ENCODE measurements around the gene UBE2D4. TPM values are rescaled to one million over a fixed set of nuclear protein-coding genes. Genes with fewer than 3 reads are reported as not detected.
"Not testable (repeated sequence)": the region's sequence is repeated elsewhere in the genome, so short reads cannot be mapped to it uniquely, and the experiment has no call there.

UBE2D4 gene
- total RNA-seq, 1 donor from 2014 or later, result 21.3 TPM

DNA sequence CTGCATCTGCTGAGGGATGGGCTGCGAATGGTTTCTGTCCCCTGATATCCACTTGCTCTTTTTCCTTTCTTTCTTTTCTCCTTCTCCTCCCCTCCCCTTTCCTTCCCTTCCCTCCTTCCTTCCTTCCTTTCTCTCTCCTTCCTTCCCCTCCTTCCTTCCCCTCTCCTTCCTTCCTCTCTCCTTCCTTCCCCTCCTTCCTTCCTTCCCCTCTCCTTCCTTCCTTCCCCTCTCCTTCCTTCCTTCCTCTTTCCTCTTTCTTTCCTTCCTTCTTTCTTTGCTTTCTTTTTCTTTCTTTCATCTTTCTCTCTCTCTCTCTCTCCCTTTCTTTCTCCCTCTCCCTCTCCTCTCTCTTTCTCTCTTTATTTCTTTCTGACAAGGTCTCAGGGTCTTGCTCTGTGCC lies 51.3 kb downstream of the UBE2D4 start:
- no peak overlapping the region for H3K27ac ChIP-seq
- H3K9me3 ChIP-seq, result no peaks in the 10 kb centered on the region
- H3K4me1 ChIP-seq, result no peaks in the 10 kb centered on the region
- no peak for TF ChIP-seq CTCF (IDR thresholded peaks at IDR 0.05)
- DNase-seq (no peak), ATAC-seq (no peak)
- intact Hi-C loops (cut with DNase I), result no loop called here
- H3K4me3 ChIP-seq, result no peak overlapping the region
- no peaks in the 10 kb centered on the region for H3K27me3 ChIP-seq (ENCODE audit: low read depth)
- H3K36me3 ChIP-seq, result no peaks in the 10 kb centered on the region

GRCh38 chr7:43978102-43978501 lies 51.9 kb downstream of the UBE2D4 start:
- intact Hi-C loops (cut with DNase I); H3K27ac ChIP-seq; H3K4me1 ChIP-seq: not testable (repeated sequence)

DNA sequence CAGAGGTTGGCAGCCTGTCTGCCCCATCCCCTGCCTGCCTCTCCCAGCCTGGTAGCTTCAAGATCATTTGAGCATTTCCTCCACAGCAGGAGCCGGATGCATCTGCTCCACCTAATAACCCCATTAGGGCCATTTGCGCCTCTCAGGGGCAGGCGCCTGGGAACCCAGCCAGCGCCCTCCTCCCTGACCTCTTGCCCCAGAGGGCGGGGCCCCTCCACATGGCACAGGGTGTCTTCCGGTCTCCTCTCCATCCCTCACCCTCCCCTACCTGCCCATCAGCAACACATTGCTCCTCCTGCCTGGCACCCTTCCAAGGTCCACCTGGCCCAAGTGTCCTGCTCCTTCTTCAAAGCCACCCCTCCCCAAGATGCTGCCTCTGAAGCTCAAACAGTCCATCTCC lies 56.6 kb downstream of the UBE2D4 start:
- peak; percentile 6 to 9 for ATAC-seq

More at GRCh38 chr7:43978102-43978501, 51.9 kb downstream of the UBE2D4 start:
- H3K9me3 ChIP-seq; H3K4me3 ChIP-seq; H3K36me3 ChIP-seq; H3K27me3 ChIP-seq (ENCODE audit: low read depth); ATAC-seq; DNase-seq: not testable (repeated sequence)

GRCh38 chr7:43983736-43984135 lies 57.5 kb downstream of the UBE2D4 start:
- H3K9me3 ChIP-seq; H3K27ac ChIP-seq; H3K27me3 ChIP-seq (ENCODE audit: low read depth); DNase-seq; H3K4me3 ChIP-seq; ATAC-seq; H3K4me1 ChIP-seq; intact Hi-C loops (cut with DNase I); H3K36me3 ChIP-seq: not testable (repeated sequence)

More for the DNA sequence above, 56.6 kb downstream of the UBE2D4 start:
- H3K4me1 ChIP-seq; H3K4me3 ChIP-seq; intact Hi-C loops (cut with DNase I); H3K36me3 ChIP-seq; H3K9me3 ChIP-seq; H3K27me3 ChIP-seq (ENCODE audit: low read depth); H3K27ac ChIP-seq; DNase-seq: not testable (repeated sequence)

GRCh38 chr7:43985904-43986864 lies 59.9 kb downstream of the UBE2D4 start:
- TF ChIP-seq CTCF (IDR thresholded peaks at IDR 0.05), result peak; percentile 67
- H3K9me3 ChIP-seq; H3K27me3 ChIP-seq (ENCODE audit: low read depth); H3K4me1 ChIP-seq; H3K27ac ChIP-seq; intact Hi-C loops (cut with DNase I); H3K36me3 ChIP-seq: not testable (repeated sequence)
- H3K4me3 ChIP-seq, result peak overlapping the region; percentile 8
- peak; percentile 81 for DNase-seq
- peak; percentile 85 to 88 for ATAC-seq

- H3K4me1 ChIP-seq; ATAC-seq; DNase-seq; intact Hi-C loops (cut with DNase I); H3K4me3 ChIP-seq; H3K27ac ChIP-seq; H3K36me3 ChIP-seq; H3K9me3 ChIP-seq; H3K27me3 ChIP-seq (ENCODE audit: low read depth): not testable (repeated sequence)
Observed at GRCh38 chr7:43987476-43987875, 61.2 kb downstream of the UBE2D4 start.

GRCh38 chr7:43990011-43990585 lies 63.9 kb downstream of the UBE2D4 start:
- H3K27me3 ChIP-seq (ENCODE audit: low read depth); DNase-seq; H3K9me3 ChIP-seq; ATAC-seq; H3K4me1 ChIP-seq; H3K4me3 ChIP-seq; H3K27ac ChIP-seq; H3K36me3 ChIP-seq; intact Hi-C loops (cut with DNase I): not testable (repeated sequence)

GRCh38 chr7:43990829-43991228 lies 64.6 kb downstream of the UBE2D4 start:
- DNase-seq; H3K4me3 ChIP-seq; H3K27me3 ChIP-seq (ENCODE audit: low read depth); ATAC-seq; H3K9me3 ChIP-seq; H3K27ac ChIP-seq; intact Hi-C loops (cut with DNase I); H3K36me3 ChIP-seq; H3K4me1 ChIP-seq: not testable (repeated sequence)

GRCh38 chr7:43992896-43993295 lies 66.7 kb downstream of the UBE2D4 start:
- H3K9me3 ChIP-seq; DNase-seq; ATAC-seq; H3K27ac ChIP-seq; H3K36me3 ChIP-seq; H3K4me1 ChIP-seq; intact Hi-C loops (cut with DNase I); H3K4me3 ChIP-seq; H3K27me3 ChIP-seq (ENCODE audit: low read depth): not testable (repeated sequence)

GRCh38 chr7:43994681-43995080 lies 68.4 kb downstream of the UBE2D4 start:
- H3K4me3 ChIP-seq; H3K9me3 ChIP-seq; H3K27me3 ChIP-seq (ENCODE audit: low read depth); intact Hi-C loops (cut with DNase I); DNase-seq; H3K36me3 ChIP-seq; H3K4me1 ChIP-seq; H3K27ac ChIP-seq: not testable (repeated sequence)
- peak in 1 of 2 donors; percentile 59 for ATAC-seq

- H3K36me3 ChIP-seq; DNase-seq; H3K4me3 ChIP-seq; ATAC-seq; H3K4me1 ChIP-seq; H3K9me3 ChIP-seq; H3K27ac ChIP-seq; intact Hi-C loops (cut with DNase I); H3K27me3 ChIP-seq (ENCODE audit: low read depth): not testable (repeated sequence)
Observed at GRCh38 chr7:43997532-43997931, 71.3 kb downstream of the UBE2D4 start, which contains the start of gene SPDYE1. Gene SPDYE1 (plus strand): TSS chr7:43997897. CDS start chr7:43999950, 2,053 bp downstream.
